Right lobe of liver (tissue), 6 donors: ENCODE measurements around the gene POP4. TPM values are rescaled to one million over a fixed set of nuclear protein-coding genes. Genes with fewer than 3 reads are reported as not detected.
A peak's percentile ranks its signal among the peaks of the same experiment; 100 is the strongest.

Experiments
- ATAC-seq, 4 donors: fragments of 200-7000 bp; cut with Tn5 transposase; one replicate each; pipeline ENCODE4 v1.9.1; 2020; ENCODE audit warnings: mild to moderate bottlenecking in 4 of 4, moderate library complexity in 4 of 4
- DNase-seq, 3 donors: peaks; one replicate each; pipeline ENCODE4 v3.0.0-alpha.2; 2020
- H3K27ac ChIP-seq, 3 donors: fragments of 200-600 bp; one replicate each; pipeline ENCODE4 v1.8.0; 2022
- H3K27me3 ChIP-seq, 2 donors: fragments of 200-600 bp; one replicate each; pipeline ENCODE4 v1.8.0; 2022
- H3K36me3 ChIP-seq, 4 donors: fragments of 200-600 bp; sonication (generic) in 1 of 4; one replicate each; pipeline versions ENCODE4 v1.5.1 to v1.8.0; 2017 to 2022; ENCODE audit warnings: control low read depth in 1 of 4
- H3K4me1 ChIP-seq, 4 donors: fragments of 200-600 bp; sonication (generic) in 1 of 4; one replicate each; pipeline versions ENCODE4 v1.5.1 to v1.8.0; 2017 to 2022; ENCODE audit warnings: control low read depth in 1 of 4
- H3K4me3 ChIP-seq, 3 donors: fragments of 200-600 bp; one replicate each; pipeline ENCODE4 v1.8.0; 2022
- H3K9me3 ChIP-seq, 4 donors: fragments of 200-600 bp; sonication (generic) in 1 of 4; one replicate each; pipeline versions ENCODE4 v1.5.1 to v1.8.0; 2017 to 2022; ENCODE audit warnings: control low read depth in 1 of 4
- POLR2A ChIP-seq: fragments of 450-650 bp; IDR thresholded peaks from one replicate; pipeline ENCODE4 v1.6.1; 2017; ENCODE audit warnings: antibody characterized with exemption, mild to moderate bottlenecking
- WGBS: methylation state at CpG from one replicate; pipeline ENCODE4 v1.1.6; 2018; ENCODE audit warnings: low coverage, low lambda C conversion rate; ENCODE audit not compliant: insufficient coverage; ENCODE audit errors: missing lambda C conversion rate; 5-methylcytosine and 5-hydroxymethylcytosine counted together
- intact Hi-C, 2 donors: fragments of 100-400 bp; cut with DNase I; formaldehyde crosslinking; loops; one replicate each; pipeline versions ENCODE4 v1.11.2 to v1.14.1; 2022
- total RNA-seq, 6 experiments: library from RNA; depleted of rRNA in 2 of 6; stranded (reverse); fragments of >200 nt in 2 of 6; fragmentation: NEBNext Ultra II Directional in 3 of 6; extraction: Animal tissue kit (Norgen Biotek cat#: 25700) in 3 of 6; gene quantifications; one replicate each; pipeline versions ENCODE4 v1.1.0 to v1.2.4, GENCODE V29; 2016 to 2023
- TF ChIP-seq, protein P1 (sequence below), 4 donors: fragments of 200-600 bp in 3 of 4; fragments of 450-650 bp in 1 of 4; IDR thresholded peaks; one replicate each; pipeline versions ENCODE4 v1.5.1 to v1.8.0; 2016 to 2022; ENCODE audit warnings: antibody characterized with exemption in 4 of 4, mild to moderate bottlenecking in 2 of 4
- donor health status: DM: no; HTN: yes; CAD: no.
- donor health status: DM: no; HTN: no; CAD: no.
- donor health status: DM: no; HTN: no; CAD: no.
- donor health status: DM: no; HTN: yes; CAD: no.
- donor health status: DM: no; HTN: yes; CAD: no.

POP4 gene
- total RNA-seq, 6 experiments from 2014 or later = 28.5 to 58.5 (median 34.8) TPM

DNA sequence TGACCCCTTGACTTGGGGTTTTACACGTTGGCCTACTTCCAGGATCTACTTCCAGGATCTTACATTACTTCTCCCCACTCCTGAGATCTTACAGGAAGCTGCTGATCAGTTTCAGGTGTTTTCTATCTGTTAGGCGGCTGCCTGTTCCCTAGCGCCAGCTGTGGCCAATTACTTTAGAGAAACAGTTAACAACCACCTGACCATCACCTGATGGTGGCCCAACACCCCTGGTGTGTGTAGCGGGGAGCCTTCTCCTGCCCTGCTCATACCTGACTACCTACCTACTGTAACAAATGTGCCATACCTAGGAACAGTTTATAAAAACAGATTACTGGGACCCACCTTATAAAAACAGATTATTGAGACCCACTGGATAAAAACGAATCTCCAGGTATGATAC lies 2.8 kb upstream of the POP4 start:
- H3K36me3 ChIP-seq = no peaks in the 10 kb centered on the region
- H3K4me1 ChIP-seq = peaks cover 0 to 13% (median 0%) of the 10 kb centered on the region in 4 donors
- no peaks in the 10 kb centered on the region for H3K9me3 ChIP-seq
- 76% methylated on average over 5 of the region's 5 CpGs for WGBS
- H3K27me3 ChIP-seq = no peaks in the 10 kb centered on the region
- DNase-seq (no peak), ATAC-seq (no peak)
- no peak for TF ChIP-seq POLR2A
- TF ChIP-seq, protein P1, sequence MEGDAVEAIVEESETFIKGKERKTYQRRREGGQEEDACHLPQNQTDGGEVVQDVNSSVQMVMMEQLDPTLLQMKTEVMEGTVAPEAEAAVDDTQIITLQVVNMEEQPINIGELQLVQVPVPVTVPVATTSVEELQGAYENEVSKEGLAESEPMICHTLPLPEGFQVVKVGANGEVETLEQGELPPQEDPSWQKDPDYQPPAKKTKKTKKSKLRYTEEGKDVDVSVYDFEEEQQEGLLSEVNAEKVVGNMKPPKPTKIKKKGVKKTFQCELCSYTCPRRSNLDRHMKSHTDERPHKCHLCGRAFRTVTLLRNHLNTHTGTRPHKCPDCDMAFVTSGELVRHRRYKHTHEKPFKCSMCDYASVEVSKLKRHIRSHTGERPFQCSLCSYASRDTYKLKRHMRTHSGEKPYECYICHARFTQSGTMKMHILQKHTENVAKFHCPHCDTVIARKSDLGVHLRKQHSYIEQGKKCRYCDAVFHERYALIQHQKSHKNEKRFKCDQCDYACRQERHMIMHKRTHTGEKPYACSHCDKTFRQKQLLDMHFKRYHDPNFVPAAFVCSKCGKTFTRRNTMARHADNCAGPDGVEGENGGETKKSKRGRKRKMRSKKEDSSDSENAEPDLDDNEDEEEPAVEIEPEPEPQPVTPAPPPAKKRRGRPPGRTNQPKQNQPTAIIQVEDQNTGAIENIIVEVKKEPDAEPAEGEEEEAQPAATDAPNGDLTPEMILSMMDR (IDR thresholded peaks at IDR 0.05) = no peak
- intact Hi-C loops = no loop called here
- no peak overlapping the region for H3K4me3 ChIP-seq
- H3K27ac ChIP-seq = no peak overlapping the region

DNA sequence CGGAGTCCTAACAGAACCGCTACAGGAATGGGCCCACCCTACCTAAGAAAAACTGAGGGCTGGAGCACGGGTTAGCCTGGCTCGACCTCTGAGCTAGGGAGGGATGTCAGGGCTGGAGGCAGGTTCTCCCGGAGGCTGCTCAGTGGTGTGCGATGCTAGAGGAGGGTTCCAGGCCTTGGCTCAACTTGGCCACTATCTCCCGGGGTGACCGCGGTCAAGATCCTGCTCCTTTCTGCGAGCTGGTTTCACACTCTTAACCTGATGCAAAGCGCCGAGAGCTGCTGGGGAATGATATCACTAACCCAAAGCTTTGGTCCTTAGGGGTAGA lies 301 bp downstream of the POP4 start:
- Histone ChIP-seq H3K27ac (peak overlapping the region; percentile 93 to 97 (median 95)), H3K4me3 (peak overlapping the region; percentile 92 to 94 (median 92)), H3K27me3 (no peaks in the 10 kb centered on the region), H3K36me3 (peaks cover 0 to 8% (median 0%) of the 10 kb centered on the region in 4 donors), H3K9me3 (no peaks in the 10 kb centered on the region), H3K4me1 (peaks cover 0 to 15% (median 3%) of the 10 kb centered on the region in 4 donors)
- TF ChIP-seq, protein P1 (IDR thresholded peaks at IDR 0.05) = no peak
- no peak for TF ChIP-seq POLR2A
- WGBS = under 1% methylated on average over 12 of the region's 12 CpGs
- peak; percentile 44 to 50 (median 48) for ATAC-seq
- DNase-seq = no peak
- intact Hi-C loops = no loop called here

DNA sequence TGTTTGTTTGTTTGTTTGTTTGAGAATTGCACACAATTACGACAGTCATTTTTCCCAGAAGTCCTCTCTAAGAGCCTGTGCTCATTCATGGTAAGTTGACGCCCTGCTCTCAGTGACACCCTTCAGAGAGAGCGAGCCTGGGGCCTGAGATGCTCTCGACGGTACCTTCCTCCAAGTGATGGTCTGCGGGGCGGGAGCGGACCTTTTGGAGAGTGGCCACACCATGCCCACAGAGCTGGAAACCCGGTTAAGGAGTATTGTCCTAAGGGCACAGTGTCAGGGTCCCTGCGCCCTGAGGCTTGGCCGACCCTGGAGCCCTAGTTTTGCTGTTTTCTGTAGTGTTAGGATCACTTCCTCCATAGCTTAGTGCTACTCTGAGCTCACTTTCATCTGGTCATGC lies 3.6 kb downstream of the POP4 start:
- no peak overlapping the region for H3K27ac ChIP-seq
- intact Hi-C loops = loop anchor here (10.0 kb wide), 1 partner anchor 65 kb away; no protein-coding TSS in a partner anchor
- H3K9me3 ChIP-seq = no peaks in the 10 kb centered on the region
- H3K36me3 ChIP-seq = peaks cover 0 to 28% (median 11%) of the 10 kb centered on the region in 4 donors
- 85% methylated on average over 7 of the region's 11 CpGs for WGBS
- DNase-seq (no peak), ATAC-seq (no peak)
- H3K4me3 ChIP-seq = no peak overlapping the region
- TF ChIP-seq, protein P1 (IDR thresholded peaks at IDR 0.05) = no peak
- no peaks in the 10 kb centered on the region for H3K27me3 ChIP-seq
- peaks cover 0 to 28% (median 7%) of the 10 kb centered on the region in 4 donors for H3K4me1 ChIP-seq

DNA sequence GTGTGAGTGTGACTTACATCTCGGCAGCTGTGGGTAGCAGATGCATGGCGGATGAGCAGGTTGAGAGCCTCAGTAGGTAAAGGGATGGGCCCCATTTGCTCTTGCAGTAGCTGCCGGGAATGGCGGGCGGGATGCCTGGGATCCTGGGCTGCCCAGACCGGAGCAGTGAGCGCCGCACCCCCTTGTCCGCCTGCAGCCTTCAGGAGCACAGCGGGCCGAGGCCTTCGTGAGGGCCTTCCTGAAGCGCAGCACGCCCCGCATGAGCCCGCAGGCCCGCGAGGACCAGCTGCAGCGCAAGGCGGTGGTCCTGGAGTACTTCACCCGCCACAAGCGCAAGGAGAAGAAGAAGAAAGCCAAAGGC lies 4.1 kb downstream of the POP4 start:
- Histone ChIP-seq H3K27me3 (no peaks in the 10 kb centered on the region), H3K36me3 (peaks cover 0 to 33% (median 11%) of the 10 kb centered on the region in 4 donors), H3K9me3 (no peaks in the 10 kb centered on the region), H3K27ac (no peak overlapping the region), H3K4me1 (peaks cover 0 to 29% (median 9%) of the 10 kb centered on the region in 4 donors), H3K4me3 (no peak overlapping the region)
- peak in 1 of 3 donors; percentile 35 for DNase-seq
- TF ChIP-seq, protein P1 (IDR thresholded peaks at IDR 0.05) = no peak
- TF ChIP-seq POLR2A = no peak
- no peak for ATAC-seq
- intact Hi-C loops = loop anchor here (10.0 kb wide), 1 partner anchor 65 kb away; no protein-coding TSS in a partner anchor
- WGBS = 50% methylated on average over 1 of the region's 22 CpGs
